Stimulated activated CD8-positive, alpha-beta memory T cell treated with anti-CD3 and anti-CD28 coated beads, Interleukin-15, amount 100 ng/mL, for 4 hours (primary cell): ENCODE results near the gene CBFA2T2.
"Not testable (repeated sequence)": the region's sequence is repeated elsewhere in the genome, so short reads cannot be mapped to it uniquely, and the experiment has no call there.

Experiments
- DNase-seq, 2 donors: peaks; one replicate each; pipeline ENCODE4 v3.0.0-alpha.2; 2020; ENCODE audit warnings: low read depth in 2 of 2

The CBFA2T2 gene

DNA sequence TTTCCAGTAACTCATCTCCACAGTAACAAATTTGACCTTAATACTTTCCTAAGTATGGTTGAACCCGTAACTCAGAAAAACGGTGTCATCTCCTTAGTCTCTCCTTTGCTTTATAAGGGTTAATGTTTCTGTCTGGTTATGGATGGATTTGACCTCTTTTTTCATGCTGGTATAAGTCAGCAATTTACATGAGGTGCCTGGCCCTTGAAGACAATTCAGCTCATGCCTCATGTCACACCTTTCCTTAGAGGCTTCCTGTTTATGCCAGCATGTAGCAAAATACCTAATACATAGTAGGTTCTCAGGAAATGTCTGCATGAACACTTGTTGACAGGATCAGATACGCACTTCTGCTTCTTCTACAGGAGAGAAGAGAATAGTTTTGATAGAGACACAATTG, 134.5 kb downstream of the CBFA2T2 start:
- no peak for DNase-seq

DNA sequence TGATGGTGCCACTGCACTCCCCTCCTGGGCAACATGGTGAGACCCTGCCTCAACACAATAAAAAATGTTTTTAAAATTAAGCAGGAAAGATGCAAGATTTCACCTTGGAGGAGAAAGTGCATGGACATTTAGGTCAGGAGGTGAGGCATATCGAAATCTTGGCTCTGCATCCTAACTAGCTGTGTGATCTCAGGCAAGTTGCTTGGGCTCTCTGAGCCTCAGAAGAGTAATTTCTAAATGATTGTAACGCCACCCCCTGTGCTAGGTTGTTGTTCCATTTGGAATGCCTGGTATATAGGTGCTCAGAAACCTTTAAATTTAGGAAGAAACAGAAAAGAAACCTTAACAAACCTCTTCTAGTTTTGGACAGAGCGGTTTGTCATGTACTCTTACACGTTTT, 136.3 kb downstream of the CBFA2T2 start:
- no peak for DNase-seq

DNA sequence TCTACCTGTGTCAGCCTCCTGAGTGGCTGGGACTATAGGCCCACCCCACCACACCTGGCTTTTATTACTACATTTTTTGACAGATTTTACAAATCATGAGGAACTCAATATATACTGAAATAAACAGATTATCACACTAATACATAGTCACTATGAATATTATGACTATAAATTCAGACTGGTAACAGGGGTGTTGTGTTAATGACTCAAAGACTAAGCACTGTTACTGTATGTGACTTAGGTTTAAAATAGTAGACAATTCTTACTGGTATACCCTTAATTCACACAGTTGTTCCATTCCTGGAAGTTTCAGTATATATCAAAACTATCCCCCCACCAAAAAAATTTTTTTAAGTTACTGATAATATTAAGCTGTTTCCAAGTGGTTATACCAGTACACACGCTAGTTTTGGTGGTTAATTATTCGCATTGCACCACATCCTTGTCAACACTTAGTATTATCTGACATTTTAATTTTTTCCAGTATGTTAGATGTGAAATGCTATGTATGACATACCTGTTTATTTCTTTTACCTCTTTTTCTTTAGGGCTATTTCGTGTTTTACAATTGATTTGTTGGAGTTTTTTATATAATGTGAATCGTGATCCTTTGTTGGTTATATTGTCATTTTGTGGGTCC, 137.8 kb downstream of the CBFA2T2 start:
- no peak for DNase-seq

DNA sequence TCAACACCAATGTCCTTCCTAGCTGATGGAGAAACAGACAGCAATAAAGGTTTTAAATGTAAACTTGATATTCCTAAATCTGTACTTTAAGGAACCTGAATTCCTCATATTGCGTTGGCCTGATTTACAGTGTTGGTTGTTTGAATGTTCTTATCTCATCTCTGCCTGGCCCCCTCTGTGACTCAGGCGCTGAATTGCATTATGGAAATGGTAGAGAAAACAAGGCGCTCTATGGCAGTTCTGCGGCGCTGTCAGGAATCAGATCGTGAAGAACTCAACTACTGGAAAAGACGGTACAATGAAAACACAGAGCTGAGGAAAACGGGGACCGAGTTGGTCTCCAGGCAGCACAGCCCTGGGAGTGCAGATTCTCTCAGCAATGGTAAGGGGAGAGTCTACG, 139.6 kb downstream of the CBFA2T2 start:
- no peak for DNase-seq

DNA sequence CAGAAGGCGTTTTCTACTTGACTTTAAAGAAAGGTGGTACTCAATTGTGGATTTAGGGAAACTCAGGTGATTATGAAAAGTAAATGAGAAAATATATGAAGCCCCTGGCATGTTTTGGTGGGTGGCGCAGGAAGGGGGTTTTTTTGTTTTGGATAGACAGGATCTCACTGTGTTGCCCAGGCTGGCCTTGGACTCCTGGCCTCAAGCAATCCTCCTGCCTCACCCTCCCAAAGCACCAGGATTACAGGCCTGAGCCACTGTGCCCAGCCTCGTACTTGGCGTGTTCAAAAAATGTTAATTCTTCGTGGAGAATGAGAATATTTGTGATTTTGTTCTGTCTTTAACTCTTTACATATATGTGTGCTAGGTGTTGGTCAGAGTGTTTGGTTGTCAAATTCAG, 140.1 kb downstream of the CBFA2T2 start:
- DNase-seq, result no peak

DNA sequence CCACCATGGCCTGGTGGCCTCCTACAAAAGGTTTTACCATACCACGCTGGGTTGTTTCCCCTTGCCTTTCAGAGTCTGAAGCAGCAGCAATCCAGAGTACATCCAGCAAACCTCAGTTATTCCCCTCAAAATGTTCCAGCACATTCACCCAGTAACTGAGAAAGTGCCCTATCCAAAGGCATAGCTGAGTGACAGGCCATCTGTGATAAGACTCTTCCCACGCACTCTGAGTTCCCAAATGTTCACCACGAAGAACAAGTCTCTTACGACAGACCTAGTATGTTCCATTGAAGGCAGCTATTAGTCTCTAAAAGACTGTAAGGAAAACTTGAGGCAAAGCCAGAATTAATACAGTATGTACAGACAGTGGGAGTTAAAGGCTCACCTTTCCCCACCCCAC, 140.6 kb downstream of the CBFA2T2 start:
- DNase-seq, result no peak

DNA sequence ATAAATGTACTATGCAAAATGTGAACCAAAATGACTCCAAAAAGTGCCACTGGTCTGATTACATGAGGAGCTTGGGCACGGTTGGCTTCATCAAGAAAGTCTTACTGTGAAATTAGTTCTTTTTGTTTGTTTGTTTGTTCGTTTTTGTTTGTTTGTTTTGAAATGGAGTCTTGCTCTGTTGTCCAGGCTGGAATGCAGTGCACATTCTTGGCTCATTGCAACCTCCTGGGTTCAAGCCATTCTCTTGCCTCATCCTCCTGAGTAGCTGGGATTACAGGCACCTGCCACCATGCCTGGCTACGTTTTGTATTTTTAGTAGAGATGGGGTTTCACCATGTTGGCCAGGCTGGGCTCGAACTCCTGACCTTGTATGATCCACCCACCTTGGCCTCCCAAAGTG, 142.0 kb downstream of the CBFA2T2 start:
- not testable (repeated sequence) for DNase-seq

DNA sequence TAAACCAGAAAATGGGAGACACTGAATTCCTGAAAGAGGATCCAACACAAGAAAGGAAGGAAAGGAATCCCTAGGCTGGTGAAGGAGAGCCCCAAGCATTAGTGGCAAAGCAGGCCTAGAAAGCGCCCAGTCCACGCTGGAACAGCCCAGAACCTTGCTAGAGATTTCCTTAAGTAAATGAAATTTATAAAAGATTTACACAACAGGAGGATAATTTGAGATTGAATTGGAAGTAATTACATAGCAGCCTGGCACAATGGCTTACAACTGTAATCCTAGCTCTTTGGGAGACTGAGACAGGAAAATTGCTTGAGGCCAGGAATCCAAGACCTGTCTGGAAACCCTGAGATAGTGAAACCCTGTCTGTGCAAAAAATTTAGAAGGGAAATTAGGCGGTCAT, 145.4 kb downstream of the CBFA2T2 start:
- DNase-seq, result no peak

DNA sequence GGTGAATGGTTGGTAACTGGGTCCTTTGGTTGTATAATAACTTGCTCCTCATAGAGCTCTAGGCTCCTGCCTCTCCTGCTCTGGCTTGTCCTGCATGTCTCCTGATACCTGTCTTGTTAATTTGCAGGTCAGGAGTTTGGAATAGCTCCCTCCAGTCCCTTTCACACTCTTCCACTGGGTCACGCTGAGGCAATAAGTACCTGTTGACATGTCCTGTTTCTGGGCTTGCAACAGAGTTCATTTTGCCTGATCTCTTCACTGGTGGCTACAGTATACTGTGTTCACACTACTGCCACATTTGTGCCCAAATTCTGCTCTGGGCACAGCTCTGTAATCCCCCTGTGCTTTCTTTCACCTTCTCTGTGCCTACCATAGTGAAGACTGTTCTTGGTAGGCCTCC, 146.9 kb downstream of the CBFA2T2 start:
- no peak for DNase-seq

DNA sequence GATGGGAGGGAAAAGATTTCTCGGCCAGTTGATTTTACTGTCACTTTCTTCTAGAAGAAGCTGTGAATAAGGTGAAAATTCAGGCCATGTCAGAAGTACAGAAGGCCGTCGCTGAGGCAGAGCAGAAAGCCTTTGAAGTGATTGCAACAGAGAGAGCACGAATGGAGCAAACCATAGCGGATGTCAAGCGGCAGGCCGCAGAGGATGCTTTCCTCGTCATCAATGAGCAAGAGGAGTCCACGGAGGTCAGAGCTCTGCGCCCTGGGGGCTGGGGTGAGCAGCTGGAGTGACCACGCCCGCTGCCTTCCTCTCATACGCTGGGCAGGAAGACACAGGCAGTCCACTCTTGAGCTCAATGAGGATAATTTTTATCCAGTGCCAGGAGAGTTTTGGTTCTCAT, 150.4 kb downstream of the CBFA2T2 start:
- no peak for DNase-seq

DNA sequence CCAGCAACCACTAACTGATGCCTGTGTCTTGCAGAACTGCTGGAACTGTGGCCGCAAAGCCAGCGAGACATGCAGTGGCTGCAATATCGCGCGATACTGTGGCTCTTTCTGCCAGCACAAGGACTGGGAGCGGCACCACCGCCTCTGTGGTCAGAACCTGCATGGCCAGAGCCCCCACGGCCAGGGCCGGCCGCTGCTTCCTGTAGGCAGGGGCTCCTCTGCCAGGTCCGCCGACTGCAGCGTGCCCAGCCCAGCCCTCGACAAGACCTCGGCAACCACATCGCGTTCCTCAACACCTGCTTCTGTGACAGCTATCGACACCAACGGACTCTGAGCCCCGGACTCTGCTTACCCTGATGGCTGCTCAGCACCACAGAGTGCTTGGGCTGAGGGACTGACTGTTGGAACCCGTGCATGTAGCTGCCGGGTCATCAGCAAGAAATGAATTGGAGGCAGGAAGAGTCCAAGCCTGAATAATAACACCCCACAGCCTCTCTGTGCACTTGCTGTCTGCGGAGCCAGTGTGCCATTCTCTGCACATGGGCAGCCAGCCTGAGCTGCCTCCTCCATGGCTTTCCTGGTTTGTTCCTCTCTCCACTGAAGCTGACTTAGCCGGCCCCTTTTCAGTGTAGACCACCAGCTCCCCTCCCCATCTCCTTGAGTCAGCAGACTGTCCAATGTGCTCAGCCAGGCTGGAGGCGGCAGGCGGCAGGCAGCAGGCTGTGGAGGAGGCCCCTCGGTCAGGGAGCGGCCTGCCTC, 154.6 kb downstream of the CBFA2T2 start:
- no peak for DNase-seq

DNA sequence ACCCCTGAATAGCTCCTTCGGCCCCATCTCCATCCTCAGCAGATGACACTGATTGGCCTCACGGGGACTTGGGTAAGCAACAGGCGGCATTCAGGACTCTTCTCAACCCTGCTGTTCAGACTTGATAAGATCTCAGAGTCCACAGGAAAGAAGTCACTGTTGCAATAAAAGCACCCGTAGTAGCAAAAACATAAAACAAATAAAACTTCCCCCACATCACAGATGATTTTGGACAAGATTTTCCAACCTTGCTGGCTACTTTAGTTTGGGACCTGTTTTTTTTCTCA, 155.1 kb downstream of the CBFA2T2 start:
- DNase-seq, result no peak

DNA sequence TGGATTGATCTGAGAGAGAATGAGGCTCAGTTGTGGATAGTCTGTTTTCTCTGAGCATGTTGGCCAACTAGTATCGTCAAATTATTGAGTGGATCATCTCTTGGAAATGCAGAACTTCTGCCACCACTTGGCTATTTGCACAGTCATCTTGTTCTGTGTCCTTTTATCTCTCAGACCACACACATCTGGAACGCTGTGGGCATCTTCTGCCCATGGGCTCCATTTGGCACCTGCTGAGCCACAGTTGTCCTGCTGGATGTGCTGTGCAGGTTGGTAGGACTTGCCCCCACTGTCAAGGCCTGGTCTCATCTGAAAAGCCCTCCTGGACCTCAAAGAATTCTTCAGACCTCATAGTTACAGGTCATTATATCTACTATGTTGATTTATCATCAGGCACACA, 155.5 kb downstream of the CBFA2T2 start:
- DNase-seq, result no peak

DNA sequence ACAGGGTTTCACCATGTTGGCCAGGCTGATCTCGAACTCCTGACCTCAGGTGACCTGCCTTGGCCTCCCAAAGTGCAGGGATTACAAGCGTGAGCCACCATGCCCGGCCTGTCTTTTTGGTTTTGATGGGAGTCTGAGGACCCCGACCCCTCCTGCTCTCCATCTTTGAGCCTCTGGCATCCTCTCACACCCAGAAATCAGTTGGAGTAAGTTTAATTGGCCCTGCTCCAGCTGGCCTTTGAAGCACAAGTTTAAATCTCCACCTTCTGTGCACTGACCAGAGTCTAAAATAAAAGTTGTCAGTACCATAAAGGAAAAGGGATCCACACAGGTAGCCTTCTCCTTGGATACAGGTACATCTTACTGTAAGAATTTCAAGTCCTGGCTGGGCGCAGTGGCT, 156.3 kb downstream of the CBFA2T2 start:
- DNase-seq, result no peak

DNA sequence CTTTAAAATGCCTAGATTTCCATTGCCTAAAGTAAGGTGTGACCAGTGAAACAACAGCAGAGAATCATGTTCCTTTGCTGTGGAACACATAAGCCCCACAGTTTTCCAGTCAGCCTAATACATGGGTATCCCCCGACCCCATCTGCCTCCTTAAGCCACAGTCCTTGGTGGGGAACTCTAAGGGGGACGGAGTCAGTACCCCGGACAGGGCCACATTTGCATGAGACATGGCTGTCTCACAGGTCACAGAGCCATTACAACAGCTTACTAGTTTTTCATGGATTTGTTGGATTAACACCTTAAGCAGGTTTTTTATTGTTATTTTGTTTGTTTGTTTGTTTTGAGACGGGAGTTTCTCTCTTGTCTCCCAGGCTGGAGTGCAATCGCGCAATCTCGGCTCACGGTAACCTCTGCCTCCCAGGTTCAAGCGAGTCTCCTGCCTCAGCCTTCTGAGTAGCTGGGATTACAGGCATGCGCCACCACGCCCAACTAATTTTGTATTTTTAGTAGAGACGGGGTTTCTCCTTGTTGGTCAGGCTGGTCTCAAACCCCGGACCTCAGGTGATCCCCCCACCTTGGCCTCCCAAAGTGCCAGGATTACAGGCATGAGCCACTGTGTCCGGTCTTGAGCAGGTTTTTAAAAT, 157.2 kb downstream of the CBFA2T2 start:
- not testable (repeated sequence) for DNase-seq

DNA sequence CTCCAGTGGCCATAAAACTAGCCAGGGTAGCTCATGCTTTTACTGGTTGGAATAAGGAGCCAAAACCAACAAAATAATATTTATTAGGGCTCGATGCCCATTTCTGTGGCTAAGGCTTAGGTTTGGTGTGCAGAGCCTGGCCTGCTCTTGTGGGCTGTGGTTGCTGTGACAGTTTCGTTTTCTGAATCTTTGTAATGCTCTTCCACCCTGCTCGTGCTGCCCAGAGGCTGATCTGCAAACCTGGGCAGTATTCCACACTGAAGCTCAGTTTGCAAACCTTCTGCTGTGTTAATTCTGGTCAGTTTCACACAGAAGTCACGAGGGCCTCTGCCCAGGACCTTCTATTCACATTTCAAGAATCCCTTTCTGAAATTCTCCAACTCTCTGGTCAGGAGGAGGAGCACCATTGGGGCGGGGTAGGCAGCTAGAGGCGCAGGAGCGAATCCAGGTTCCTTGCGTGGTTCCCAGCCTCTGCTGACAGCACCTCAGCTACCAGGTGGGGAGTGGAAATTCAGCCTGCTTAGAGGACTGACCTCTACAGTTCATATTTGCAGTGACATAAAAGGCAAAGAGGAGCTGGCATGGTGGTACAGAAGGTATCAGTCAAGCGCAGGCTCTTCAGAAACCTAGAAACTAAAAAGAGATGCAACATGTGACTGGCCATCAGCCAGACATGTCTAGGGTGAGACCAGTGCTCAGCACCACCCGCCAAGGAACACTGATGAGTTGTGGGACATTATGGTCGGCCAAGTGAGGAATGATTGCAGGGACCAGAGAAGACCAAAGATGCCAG, 157.9 kb downstream of the CBFA2T2 start:
- no peak for DNase-seq

DNA sequence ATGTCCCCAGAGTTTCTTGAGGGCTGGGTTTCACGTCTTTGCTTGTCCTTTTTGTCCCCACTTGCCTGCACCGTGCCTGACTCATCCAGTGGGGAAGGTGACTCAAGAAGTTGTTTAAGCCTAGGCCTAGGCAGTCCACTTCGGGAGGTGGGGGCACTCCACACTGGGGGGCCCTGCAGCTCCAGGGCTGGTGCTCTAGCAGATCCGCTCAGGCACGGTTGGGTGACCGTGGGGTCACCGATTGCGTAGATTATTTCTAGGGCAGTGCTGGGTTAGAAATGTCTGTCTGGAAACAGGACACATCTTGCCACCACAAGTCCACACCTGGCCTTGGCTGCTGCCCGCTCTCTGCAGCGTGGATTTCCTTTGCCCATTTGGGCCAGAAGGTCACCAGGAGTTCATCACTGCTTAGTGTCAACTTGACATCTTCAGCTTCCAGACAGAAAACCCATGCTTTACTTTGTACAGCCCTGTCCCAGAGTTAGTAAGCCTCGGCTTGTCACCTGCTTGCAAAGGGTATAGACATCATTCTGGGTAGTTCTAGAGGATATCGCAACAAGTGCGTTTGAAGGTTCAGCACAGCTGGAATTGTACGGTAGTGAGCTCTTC, 158.6 kb downstream of the CBFA2T2 start:
- DNase-seq, result no peak

DNA sequence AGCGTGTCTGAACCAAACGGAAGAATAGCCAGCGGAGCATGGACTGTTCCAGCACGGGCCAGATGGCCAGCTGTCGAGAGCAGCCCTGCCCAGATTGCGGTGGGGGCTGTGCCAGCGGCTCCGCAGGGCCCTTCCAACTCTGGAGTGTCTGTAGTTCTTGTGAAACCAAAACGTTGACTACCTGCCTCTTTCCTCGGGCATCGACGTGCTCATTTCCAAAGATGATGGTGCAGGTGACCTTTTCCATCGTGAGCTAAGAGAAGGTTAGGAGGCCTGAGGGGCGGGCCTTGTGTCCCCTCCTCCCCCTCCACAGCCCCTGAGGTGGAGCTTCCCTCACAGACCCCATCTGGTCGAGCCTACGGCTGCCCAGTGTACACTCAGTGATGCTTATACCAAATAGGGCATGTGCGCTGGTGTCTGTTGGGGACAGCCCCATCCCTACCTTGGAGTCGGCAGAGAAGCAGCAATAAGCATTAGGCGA, 159.3 kb downstream of the CBFA2T2 start:
- no peak for DNase-seq

DNA sequence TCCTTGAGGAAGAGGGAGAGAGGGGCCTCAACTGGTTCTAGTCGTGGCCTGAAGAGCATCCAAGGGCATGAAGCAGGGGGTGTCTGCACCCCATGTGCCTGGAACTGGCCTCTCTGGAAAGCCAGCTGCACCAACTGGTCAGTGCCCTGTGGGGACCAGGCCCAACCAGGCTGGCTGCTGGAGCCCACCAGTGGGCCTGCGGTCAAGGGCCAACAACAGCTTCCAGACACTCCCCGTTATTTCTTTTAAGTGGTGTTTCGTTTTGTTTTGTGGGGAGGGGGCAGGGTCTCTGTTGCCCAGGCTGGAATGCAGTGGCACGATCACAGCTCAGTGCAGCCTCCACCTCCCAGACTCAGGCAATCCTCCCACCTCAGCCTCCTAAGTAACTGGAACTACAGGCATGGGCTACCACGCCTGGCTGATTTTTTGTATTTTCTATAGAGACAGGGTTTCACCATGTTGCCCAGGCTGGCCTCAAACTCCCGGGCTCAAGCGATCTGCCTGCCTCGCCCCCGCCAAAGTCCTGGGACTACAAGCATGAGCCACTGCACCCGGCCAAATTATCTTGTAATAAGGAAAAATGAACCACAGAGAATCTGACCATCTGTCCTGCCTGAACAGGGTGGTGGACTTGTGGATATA, 160.3 kb downstream of the CBFA2T2 start:
- no peak for DNase-seq

DNA sequence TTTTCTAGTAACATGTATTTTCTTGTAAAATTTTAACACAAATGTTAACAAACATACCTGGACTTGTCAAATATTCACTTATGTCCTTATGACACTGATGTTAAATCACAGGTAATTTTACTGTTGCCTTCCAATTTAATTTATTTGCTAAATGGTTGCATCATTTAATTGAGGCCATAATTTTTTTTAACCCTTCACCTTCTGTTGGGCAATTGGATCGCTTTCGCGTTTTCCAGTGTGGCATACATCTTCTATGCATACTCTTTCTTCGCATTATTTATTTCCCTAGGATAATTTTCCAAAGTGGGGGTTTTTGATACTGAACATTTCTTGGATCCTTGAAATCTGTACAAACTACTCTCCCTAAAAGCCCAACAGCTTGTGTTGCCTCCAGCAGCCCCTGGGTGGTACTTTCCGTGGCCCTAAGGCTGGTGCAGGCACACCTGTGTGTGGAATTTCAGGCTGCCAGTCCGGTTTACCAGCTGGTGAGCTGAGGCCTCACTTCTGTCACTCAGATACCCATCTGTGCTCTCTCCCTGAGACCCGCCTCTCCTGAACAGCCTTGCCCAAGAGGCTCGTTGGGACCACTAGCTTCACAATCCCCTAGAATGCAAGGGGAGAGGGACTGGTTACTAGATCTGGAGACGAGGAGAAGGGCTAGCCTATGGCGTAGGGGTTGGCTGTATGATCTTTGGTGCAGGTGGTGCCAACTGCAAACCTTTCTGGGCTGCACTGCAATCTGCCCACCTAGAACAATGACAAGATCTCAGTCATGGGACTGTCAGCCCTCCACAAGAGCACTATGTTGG, 161.1 kb downstream of the CBFA2T2 start:
- DNase-seq, result no peak
